ENCODE results near the gene PARL.

PARL gene

DNA sequence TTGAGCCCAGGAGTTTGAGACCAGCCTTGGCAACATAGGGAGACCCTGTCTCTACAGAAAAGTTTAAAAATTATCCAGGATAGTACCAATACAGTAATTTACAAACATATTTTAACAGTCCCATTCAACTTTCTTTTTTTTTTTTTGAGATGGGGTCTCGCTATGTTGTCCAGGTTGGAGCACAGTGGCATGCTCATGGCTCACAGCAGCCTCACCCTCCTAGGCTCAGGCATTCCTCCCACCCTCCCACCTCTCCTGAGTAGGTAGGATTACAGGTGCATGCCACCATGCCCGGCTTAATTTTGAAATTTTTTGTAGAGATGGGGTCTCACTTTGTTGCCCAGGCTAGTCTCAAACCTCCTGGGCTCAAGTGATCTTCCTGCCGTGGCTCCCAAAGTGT, 46.8 kb downstream of the PARL start:
- H3K4me3 ChIP-seq (ENCODE audit: low read length): no peak overlapping the region
- DNase-seq (ENCODE audit: low read depth): no peak
- TF ChIP-seq, protein P1, sequence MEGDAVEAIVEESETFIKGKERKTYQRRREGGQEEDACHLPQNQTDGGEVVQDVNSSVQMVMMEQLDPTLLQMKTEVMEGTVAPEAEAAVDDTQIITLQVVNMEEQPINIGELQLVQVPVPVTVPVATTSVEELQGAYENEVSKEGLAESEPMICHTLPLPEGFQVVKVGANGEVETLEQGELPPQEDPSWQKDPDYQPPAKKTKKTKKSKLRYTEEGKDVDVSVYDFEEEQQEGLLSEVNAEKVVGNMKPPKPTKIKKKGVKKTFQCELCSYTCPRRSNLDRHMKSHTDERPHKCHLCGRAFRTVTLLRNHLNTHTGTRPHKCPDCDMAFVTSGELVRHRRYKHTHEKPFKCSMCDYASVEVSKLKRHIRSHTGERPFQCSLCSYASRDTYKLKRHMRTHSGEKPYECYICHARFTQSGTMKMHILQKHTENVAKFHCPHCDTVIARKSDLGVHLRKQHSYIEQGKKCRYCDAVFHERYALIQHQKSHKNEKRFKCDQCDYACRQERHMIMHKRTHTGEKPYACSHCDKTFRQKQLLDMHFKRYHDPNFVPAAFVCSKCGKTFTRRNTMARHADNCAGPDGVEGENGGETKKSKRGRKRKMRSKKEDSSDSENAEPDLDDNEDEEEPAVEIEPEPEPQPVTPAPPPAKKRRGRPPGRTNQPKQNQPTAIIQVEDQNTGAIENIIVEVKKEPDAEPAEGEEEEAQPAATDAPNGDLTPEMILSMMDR (conservative IDR thresholded peaks at IDR 0.05; ENCODE audit: low read depth, low read length): no peak

DNA sequence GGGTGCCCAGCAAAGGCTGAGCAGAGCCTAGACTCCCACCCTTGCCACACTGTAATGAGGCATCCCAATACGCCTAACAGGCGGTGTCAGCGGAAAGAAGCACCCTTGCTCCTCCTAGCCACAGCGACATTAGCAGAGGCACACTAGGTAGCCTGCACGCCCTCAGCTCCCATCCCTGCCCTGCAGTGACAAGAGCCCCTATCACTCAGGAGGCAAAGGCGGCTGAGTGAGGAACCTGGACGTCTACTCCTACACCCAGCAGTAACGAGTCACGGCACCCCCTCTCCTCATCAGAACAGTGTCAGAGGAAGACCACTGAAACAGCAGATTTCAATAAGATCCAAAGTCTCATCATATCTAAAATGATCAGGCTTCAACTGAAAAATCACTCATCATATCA, 47.3 kb downstream of the PARL start:
- H3K4me3 ChIP-seq (ENCODE audit: low read length): no peak overlapping the region
- TF ChIP-seq, protein P1 (conservative IDR thresholded peaks at IDR 0.05; ENCODE audit: low read depth, low read length): no peak
- no peak for DNase-seq (ENCODE audit: low read depth)

DNA sequence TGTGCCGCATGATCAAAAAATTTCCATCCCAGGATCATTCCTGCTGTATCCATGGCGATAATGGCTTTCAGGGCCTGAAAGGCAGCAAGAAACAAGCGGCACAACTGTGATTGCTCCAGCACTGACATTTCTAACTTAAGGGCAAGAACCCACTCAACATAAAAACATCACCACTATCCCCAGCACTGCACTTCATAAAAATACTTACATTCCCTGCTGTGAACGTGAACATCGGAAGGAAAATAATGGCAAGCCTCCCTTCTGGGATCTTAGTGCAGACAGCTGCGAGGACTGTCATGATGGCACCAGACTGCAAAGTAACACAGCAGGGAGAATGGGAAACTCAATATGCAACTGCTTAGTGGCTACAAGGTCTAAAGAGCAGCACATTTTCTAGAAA, 51.2 kb downstream of the PARL start:
- H3K4me3 ChIP-seq (ENCODE audit: low read length): no peak overlapping the region
- no peak for DNase-seq (ENCODE audit: low read depth)
- TF ChIP-seq, protein P1 (conservative IDR thresholded peaks at IDR 0.05; ENCODE audit: low read depth, low read length): no peak

DNA sequence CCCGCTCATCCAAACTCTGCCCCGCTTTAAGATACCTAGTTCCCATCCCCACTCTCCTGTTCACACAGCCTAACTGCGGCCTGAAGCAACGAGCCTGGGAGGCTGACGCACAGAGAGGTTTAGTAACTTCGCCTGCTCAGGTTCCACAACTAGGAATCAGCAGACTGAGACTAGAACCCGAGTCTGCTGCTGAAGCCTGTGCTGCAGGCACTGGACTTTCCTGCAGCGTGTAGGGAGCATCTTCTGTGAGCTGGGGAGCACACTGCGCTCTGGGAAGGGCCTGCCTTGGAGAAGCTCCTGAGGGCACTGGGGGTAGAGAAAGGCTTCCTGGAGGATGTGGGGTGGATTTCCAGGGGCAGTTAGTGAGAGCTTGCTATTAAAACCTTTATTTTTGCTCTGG, 54.5 kb downstream of the PARL start:
- TF ChIP-seq, protein P1 (conservative IDR thresholded peaks at IDR 0.05; ENCODE audit: low read depth, low read length): no peak
- no peak for DNase-seq (ENCODE audit: low read depth)
- H3K4me3 ChIP-seq (ENCODE audit: low read length): no peak overlapping the region

DNA sequence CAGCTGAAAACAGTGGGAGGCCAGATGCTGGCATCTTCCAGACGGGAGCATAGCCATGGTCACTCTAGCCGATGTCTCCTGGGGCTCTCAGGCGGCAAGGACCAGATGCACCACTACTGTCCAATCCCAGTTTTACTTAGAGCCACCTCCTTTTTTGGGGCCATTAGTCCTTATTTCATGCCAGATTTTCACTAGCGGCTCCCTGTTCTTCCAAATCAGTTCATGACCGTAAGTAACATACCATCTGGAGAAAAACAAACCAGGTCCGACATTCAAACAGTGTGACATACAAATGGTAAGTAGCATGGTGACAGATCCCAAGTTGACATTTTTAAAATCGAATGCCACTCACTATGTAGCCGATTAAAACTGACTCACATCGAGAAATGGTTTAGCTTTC, 55.2 kb downstream of the PARL start:
- TF ChIP-seq, protein P1 (conservative IDR thresholded peaks at IDR 0.05; ENCODE audit: low read depth, low read length): no peak
- no peak for DNase-seq (ENCODE audit: low read depth)
- no peak overlapping the region for H3K4me3 ChIP-seq (ENCODE audit: low read length)

DNA sequence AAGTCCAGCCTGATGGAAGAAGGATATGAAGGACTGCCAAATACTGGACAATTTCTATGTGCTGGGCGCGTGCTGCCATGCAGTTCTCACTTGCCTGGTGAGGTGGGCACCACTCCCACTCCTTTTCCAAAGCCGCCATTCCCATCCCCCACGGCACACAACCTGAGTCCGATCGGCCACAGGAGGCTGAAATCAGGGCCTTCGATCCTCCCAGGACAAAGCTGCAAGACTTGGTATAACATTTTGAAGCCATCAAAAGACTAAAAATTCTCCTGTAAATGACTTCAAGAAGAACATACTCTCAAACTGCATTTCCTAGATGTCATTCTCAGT, 56.2 kb downstream of the PARL start:
- H3K4me3 ChIP-seq (ENCODE audit: low read length): no peak overlapping the region
- TF ChIP-seq, protein P1 (conservative IDR thresholded peaks at IDR 0.05; ENCODE audit: low read depth, low read length): no peak

DNA sequence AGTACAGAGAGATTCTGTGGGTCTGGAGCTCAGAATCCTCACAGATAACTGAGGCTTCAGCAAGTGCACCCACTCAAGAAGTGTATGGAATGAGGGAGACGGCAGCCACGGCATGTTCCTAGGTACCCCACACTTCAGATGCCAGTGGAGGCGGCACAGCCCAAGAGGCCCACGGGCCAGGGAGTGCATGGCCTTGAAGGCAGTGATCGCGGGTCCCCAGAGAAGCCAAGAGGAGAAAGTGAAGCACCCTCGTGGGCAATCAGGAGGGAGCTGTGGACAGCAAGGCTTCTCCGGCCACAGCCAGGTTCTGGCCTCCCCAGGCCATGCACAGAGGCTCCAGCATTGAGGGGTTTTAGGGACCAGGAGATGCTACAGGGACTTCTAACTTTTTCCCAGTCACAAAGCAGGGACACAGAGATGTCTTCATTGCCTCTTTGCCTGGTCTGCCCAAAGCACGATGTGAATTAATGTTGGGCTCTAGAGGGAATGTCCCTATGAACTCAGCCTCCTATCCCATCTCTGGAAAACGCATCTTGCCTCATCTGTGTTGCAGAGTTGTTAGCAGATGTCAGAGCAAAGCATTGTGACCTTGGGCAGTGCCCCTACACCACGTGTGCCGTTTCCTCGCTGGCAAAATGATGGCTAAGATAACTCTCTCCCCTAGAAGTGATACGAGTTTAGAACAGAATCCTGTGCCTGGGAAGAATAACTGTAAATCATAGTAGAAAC, 56.7 kb downstream of the PARL start:
- no peak overlapping the region for H3K4me3 ChIP-seq (ENCODE audit: low read length)
- TF ChIP-seq, protein P1 (conservative IDR thresholded peaks at IDR 0.05; ENCODE audit: low read depth, low read length): no peak
- no peak for DNase-seq (ENCODE audit: low read depth)

More for the DNA sequence above, 56.2 kb downstream of the PARL start:
- no peak for DNase-seq (ENCODE audit: low read depth)
